ENCODE measurements around the gene R3HDM2. TPM values are rescaled to one million over a fixed set of nuclear protein-coding genes. Genes with fewer than 3 reads are reported as not detected.

The R3HDM2 gene
- polyA plus RNA-seq, 1 donor from 2014 or later = 11.1 TPM

GRCh38 chr12:57219205-57219992, 211.4 kb downstream of the R3HDM2 start:
- no peaks in the 10 kb centered on the region for H3K9me3 ChIP-seq (ENCODE audit: low read length)
- H3K36me3 ChIP-seq (ENCODE audit: insufficient read depth, low read length) = no peaks in the 10 kb centered on the region
- peaks cover 98% of the 10 kb centered on the region for H3K27me3 ChIP-seq (ENCODE audit: insufficient read depth, low read depth, low read length)
- no peaks in the 10 kb centered on the region for H3K79me2 ChIP-seq (replicated peaks; ENCODE audit: insufficient read depth, low read length)
- no peak overlapping the region for H3K27ac ChIP-seq (ENCODE audit: low read length)
- no peaks in the 10 kb centered on the region for H4K20me1 ChIP-seq (ENCODE audit: insufficient read depth)
- no peak overlapping the region for H3K4me2 ChIP-seq (ENCODE audit: low read length)
- no peak overlapping the region for H2AFZ ChIP-seq (ENCODE audit: low read depth, low read length)
- no peak overlapping the region for H3K9ac ChIP-seq (ENCODE audit: low read length)
- H3K9me2 ChIP-seq (ENCODE audit: insufficient read depth, low read length) = no peaks in the 10 kb centered on the region
- TF ChIP-seq TAF1 (IDR thresholded peaks at IDR 0.05; ENCODE audit: low read depth) = no peak
- no peak for TF ChIP-seq EZH2 (IDR thresholded peaks at IDR 0.05; ENCODE audit: borderline replicate concordance, insufficient read depth, low read length, poor library complexity, severe bottlenecking)
- no peak for TF ChIP-seq REST (IDR thresholded peaks at IDR 0.05; ENCODE audit: borderline replicate concordance)
- no peak for TF ChIP-seq EP300 (conservative IDR thresholded peaks at IDR 0.05; ENCODE audit: poor library complexity, severe bottlenecking)
- no peak for TF ChIP-seq MXI1 (conservative IDR thresholded peaks at IDR 0.05; ENCODE audit: poor library complexity, severe bottlenecking)
- no peak for TF ChIP-seq SMC3 (conservative IDR thresholded peaks at IDR 0.05; ENCODE audit: poor library complexity)
- no peak for TF ChIP-seq CTCF (IDR thresholded peaks at IDR 0.05; ENCODE audit: poor library complexity, severe bottlenecking)
- no peak for TF ChIP-seq POLR2AphosphoS5 (IDR thresholded peaks at IDR 0.05)
- TF ChIP-seq RAD21 (conservative IDR thresholded peaks at IDR 0.05) = no peak
- no peaks in the 10 kb centered on the region for H3F3A ChIP-seq (ENCODE audit: insufficient read depth, low read length, poor library complexity, severe bottlenecking)
- H3K4me3 ChIP-seq (ENCODE audit: low read length) = peak overlapping the region; percentile 51

- TF ChIP-seq CTCF (IDR thresholded peaks at IDR 0.05; ENCODE audit: poor library complexity, severe bottlenecking) = no peak
- no peak for TF ChIP-seq POLR2AphosphoS5 (IDR thresholded peaks at IDR 0.05)
- TF ChIP-seq MXI1 (conservative IDR thresholded peaks at IDR 0.05; ENCODE audit: poor library complexity, severe bottlenecking) = no peak
- no peak for TF ChIP-seq EP300 (conservative IDR thresholded peaks at IDR 0.05; ENCODE audit: poor library complexity, severe bottlenecking)
- TF ChIP-seq SMC3 (conservative IDR thresholded peaks at IDR 0.05; ENCODE audit: poor library complexity) = no peak
- no peak for TF ChIP-seq EZH2 (IDR thresholded peaks at IDR 0.05; ENCODE audit: borderline replicate concordance, insufficient read depth, low read length, poor library complexity, severe bottlenecking)
- TF ChIP-seq TAF1 (IDR thresholded peaks at IDR 0.05; ENCODE audit: low read depth) = no peak
- TF ChIP-seq REST (IDR thresholded peaks at IDR 0.05; ENCODE audit: borderline replicate concordance) = no peak
- TF ChIP-seq RAD21 (conservative IDR thresholded peaks at IDR 0.05) = no peak
- Histone ChIP-seq H3K4me3 (ENCODE audit: low read length) (no peak overlapping the region), H3K27me3 (ENCODE audit: insufficient read depth, low read depth, low read length) (peaks cover 91% of the 10 kb centered on the region), H3K79me2 (replicated peaks; ENCODE audit: insufficient read depth, low read length) (no peaks in the 10 kb centered on the region), H3K36me3 (ENCODE audit: insufficient read depth, low read length) (peaks cover 6% of the 10 kb centered on the region), H2AFZ (ENCODE audit: low read depth, low read length) (no peak overlapping the region), H3K27ac (ENCODE audit: low read length) (no peak overlapping the region), H3F3A (ENCODE audit: insufficient read depth, low read length, poor library complexity, severe bottlenecking) (no peaks in the 10 kb centered on the region), H3K9me2 (ENCODE audit: insufficient read depth, low read length) (no peaks in the 10 kb centered on the region), H3K9me3 (ENCODE audit: low read length) (no peaks in the 10 kb centered on the region), H3K4me2 (ENCODE audit: low read length) (no peak overlapping the region), H3K9ac (ENCODE audit: low read length) (no peak overlapping the region), H4K20me1 (ENCODE audit: insufficient read depth) (no peaks in the 10 kb centered on the region)
Observed at GRCh38 chr12:57218030-57218853, 212.6 kb downstream of the R3HDM2 start.

All from neural cell (in vitro differentiated cells).